ENCODE measurements around the gene CA12.

The CA12 gene

DNA sequence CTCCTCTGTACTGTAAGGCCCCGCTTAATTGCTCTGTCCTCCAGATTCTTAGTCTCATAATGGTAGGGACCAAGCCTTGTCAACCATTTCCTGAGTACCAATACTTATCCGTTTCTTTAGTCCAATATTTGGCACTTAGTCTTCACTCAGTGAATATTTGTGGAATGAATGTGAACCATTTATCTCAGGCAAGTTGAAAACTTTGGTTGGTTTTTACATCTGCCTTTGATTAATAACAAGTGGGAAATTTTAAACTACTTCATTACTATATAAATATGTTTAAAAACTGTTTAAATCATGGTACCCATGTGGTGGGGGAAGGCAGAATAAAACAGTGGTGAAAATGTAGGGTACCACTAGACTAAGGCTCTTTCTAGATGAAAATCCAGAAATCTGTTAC lies 15.2 kb downstream of the CA12 start:
- DNase-seq (ENCODE audit: low read depth) = no peak
- TF ChIP-seq, protein P1, sequence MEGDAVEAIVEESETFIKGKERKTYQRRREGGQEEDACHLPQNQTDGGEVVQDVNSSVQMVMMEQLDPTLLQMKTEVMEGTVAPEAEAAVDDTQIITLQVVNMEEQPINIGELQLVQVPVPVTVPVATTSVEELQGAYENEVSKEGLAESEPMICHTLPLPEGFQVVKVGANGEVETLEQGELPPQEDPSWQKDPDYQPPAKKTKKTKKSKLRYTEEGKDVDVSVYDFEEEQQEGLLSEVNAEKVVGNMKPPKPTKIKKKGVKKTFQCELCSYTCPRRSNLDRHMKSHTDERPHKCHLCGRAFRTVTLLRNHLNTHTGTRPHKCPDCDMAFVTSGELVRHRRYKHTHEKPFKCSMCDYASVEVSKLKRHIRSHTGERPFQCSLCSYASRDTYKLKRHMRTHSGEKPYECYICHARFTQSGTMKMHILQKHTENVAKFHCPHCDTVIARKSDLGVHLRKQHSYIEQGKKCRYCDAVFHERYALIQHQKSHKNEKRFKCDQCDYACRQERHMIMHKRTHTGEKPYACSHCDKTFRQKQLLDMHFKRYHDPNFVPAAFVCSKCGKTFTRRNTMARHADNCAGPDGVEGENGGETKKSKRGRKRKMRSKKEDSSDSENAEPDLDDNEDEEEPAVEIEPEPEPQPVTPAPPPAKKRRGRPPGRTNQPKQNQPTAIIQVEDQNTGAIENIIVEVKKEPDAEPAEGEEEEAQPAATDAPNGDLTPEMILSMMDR (IDR thresholded peaks at IDR 0.05; ENCODE audit: low read depth, low read length, missing control alignments) = no peak

DNA sequence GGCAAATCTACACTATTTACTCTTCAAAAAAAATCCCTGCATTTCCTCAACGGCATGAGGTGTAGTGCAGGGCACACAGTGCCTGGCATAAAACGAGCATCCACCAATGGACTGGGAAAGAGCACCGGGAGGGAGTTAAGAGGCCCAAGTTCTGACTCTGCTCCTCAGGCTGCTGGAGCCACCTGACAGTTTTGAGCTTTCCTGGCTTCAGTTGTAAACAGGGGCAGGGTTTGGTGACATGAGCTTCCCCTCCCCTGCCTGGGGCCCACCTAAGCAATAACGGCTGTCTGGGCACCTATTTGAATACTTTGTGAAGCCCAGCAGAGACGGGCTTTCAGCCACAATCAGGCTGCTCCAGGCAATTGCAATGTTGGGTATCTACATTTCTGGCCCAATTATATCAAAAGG lies 16.4 kb downstream of the CA12 start:
- no peak overlapping the region for H3K4me3 ChIP-seq (ENCODE audit: low read depth, low read length)
- TF ChIP-seq, protein P1 (IDR thresholded peaks at IDR 0.05; ENCODE audit: low read depth, low read length, missing control alignments) = no peak
- no peak for DNase-seq (ENCODE audit: low read depth)

More for the DNA sequence above, 15.2 kb downstream of the CA12 start:
- no peak overlapping the region for H3K4me3 ChIP-seq (ENCODE audit: low read depth, low read length)

DNA sequence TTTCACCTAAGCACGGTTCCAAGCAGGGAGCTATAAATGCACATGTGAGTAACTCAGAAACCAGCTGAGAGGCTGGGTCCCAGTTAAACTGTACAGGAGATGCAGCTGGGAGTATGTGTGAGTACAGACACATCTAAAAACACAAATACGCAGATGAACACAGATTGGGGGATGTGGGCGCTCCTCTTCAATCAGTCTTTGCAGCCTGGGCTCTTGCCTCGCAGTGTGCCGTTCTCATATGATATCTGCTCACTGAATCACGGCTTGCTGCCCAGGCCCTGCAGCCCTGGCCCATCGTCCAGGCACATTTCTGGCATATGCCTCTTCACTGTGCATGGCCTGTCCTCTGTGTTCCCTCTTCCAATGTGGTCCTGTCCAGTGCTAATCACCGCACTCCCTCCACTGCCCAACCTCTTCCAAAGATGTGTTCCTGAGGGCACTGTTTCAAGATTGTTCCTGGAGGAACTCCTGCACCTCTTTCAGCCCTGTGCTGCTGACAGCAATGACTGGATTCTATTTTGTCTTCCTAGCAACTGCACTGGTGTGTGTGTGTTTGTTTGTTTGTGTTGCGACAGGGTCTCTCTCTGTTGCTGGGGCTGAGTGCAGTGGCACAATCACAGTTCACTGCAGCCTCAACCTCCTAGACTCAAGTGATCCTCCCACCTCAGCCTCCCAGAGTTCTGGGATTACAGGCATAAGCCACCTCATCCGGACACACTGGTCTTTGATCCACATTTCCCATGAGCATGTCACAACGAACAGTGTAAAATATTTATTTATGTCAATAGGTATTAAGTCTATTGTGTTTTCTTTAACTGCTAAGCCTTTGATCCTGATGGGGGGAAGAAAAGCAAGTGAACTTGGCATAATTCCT lies 17.0 kb downstream of the CA12 start:
- no peak overlapping the region for H3K4me3 ChIP-seq (ENCODE audit: low read depth, low read length)
- TF ChIP-seq, protein P1 (IDR thresholded peaks at IDR 0.05; ENCODE audit: low read depth, low read length, missing control alignments) = no peak
- DNase-seq (ENCODE audit: low read depth) = no peak

DNA sequence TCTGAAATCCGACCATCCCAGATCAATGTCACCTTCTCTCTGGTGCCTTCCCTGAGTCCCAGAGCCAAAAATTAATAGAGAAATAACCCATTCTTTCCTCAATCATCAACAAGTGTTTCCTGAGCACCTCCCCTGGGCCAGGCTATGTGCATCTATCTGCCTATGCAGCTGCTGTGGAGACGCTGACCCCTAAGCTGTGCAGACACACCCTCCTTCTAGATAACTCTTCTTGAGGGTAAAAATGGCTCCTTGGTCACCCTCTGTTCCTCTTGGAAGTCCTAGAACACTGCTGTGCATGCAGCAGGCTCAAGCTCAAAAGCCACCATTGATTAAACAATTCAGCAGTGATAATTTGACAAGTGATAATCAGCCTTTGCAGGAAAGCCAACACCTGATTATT lies 18.4 kb downstream of the CA12 start:
- DNase-seq (ENCODE audit: low read depth) = no peak
- H3K4me3 ChIP-seq (ENCODE audit: low read depth, low read length) = no peak overlapping the region
- TF ChIP-seq, protein P1 (IDR thresholded peaks at IDR 0.05; ENCODE audit: low read depth, low read length, missing control alignments) = no peak

DNA sequence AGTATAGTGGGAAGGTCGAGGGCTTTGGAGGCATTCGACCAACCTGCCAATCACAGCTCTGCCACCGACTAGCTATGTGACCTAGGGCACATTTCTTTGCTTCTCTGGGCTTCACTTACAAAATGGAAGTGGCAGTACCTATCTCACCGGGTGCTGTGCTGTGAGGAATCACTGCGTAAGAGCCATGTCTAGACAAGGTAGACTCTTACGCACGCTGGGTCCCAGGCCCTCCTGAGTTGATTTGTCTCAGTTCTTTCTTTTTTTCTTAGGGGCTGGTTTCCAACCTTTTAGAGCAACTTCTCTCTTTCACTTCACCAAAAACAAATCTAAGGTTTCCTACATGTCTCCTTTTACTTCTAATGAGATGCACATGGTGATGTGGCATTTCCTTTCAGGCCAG lies 18.8 kb downstream of the CA12 start:
- DNase-seq (ENCODE audit: low read depth) = no peak
- H3K4me3 ChIP-seq (ENCODE audit: low read depth, low read length) = no peak overlapping the region
- TF ChIP-seq, protein P1 (IDR thresholded peaks at IDR 0.05; ENCODE audit: low read depth, low read length, missing control alignments) = no peak

DNA sequence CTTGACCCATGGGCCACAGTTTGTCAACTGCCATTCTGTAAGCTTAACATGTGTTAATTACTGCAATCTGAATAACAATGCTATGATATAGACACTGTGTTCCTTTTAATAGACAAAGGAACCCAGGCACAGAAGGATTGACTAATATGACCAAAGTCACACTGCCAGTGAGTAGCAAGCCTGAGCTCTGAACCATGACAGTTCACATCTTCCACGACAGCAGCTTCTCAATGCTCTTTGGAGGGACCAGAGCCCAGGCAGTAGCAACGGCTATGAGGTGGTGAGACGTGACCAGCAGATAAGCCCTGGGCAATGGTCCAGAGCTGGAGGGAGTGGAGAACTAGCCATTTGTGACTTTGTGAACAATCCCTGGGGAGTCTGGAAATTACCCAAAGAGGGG lies 19.4 kb downstream of the CA12 start:
- TF ChIP-seq, protein P1 (IDR thresholded peaks at IDR 0.05; ENCODE audit: low read depth, low read length, missing control alignments) = no peak
- no peak for DNase-seq (ENCODE audit: low read depth)
- H3K4me3 ChIP-seq (ENCODE audit: low read depth, low read length) = no peak overlapping the region

DNA sequence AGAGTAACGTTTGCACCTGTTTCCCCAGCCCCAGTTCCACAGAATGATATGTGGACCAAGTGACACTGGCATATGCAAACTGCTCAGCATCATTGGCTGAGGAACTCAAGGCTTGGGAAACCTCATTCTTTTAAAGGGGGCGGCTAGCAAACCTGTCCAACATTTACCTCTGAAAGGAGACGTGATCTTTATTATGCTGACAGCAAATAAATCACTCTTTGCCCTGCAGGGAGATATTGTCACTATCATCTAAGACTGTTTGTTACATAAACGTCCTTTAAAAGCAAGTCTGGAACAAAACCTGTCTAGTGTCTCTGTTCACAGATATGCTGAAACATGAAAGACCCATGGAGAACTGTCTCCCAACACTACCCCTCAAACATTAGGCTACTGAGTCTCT lies 21.5 kb downstream of the CA12 start:
- DNase-seq (ENCODE audit: low read depth) = no peak
- TF ChIP-seq, protein P1 (IDR thresholded peaks at IDR 0.05; ENCODE audit: low read depth, low read length, missing control alignments) = no peak
- H3K4me3 ChIP-seq (ENCODE audit: low read depth, low read length) = no peak overlapping the region

Data from GM12864 (cell line).